C1 segment of cervical spinal cord (tissue), 14 donors: ENCODE results near the gene CTSF.

ENCODE experiments used
- DNase-seq, 14 donors: peaks; one replicate each; lab custom pipeline; 2025; lab: John Stamatoyannopoulos, UW

Gene CTSF

GRCh38 chr11:66539170-66539869 lies 29.1 kb downstream of the CTSF start:
- DNase-seq: no peak

DNA sequence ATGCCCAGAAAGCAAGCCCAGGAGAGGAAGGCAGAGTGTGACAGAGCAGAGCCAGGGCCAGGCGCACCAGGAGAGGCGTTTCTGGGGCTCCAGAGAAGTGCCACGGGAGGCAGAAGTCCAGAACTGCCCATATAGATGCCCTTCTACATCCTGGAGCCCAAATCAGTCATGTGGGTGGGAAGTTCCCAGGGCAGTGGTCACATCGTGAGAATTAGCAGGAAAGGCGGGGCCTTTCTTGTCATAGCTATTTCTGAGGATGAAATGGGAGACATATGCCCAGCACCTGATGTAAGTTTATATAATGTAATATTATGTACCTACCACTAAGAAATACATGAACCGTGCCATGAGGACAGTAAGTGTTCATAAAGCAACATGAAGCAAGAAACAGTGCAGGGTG lies 35.6 kb downstream of the CTSF start:
- DNase-seq: no peak

DNA sequence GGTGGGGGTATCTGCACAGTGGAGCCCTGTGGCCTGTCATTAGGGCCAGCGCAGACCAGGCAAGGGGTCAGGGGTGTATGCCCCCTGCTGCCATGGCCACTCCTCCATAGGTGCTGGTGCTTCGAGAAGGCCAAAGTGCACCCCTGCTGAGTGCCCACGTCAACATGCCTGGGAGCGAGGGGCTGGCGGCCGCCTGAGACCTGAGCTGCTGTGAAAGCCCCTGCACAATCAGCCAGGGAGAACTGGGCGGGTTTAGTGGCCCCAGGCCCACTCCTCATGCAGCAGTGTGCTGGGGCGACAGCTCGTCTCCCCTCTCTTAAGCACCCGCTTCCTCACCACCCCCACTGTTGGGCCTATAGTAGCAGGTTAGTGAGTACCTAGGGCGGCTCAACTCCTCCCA lies 36.6 kb downstream of the CTSF start:
- no peak for DNase-seq

DNA sequence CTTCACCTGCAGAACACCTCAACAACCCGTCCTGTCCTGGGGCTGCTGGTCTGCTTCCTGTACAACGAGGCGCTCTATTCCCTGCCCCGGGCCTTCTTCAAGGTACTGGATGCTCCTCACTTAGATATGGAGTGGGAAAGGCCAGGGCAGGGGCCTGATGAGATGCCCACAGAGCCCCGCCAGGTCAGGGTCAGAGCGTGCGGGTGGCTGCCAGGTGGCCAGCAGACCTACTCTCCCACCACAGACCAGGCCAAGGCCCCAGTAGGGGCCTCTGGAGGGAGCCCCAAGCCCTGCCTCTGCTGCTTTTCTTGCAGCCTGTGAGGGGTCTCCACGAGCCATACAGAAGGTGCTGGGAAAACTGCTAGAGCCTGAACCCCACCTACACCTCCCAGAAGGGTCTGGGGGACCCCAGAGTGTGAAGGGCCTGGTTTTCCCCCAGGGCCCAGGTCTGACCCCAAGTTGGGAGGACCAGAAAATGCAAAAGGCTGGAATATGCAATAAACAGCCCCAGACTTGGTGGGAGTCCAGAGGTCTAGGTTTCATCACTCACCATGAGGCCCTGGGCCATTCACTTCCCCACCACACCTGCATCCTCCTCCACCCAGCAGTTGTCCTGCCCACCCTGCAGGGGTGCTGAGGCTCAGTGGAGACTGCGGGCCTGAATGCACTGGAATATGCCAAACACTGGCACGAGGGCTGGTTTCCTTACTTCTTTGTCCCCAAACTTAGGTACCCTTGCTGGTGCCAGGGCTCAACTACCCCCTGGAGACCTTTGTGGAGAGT lies 37.3 kb downstream of the CTSF start:
- DNase-seq: no peak

- DNase-seq: no peak
Observed at GRCh38 chr11:66529655-66530054, 38.8 kb downstream of the CTSF start.

GRCh38 chr11:66529069-66529468 lies 39.3 kb downstream of the CTSF start:
- DNase-seq: no peak

GRCh38 chr11:66524304-66525040 lies 43.9 kb downstream of the CTSF start:
- no peak for DNase-seq

DNA sequence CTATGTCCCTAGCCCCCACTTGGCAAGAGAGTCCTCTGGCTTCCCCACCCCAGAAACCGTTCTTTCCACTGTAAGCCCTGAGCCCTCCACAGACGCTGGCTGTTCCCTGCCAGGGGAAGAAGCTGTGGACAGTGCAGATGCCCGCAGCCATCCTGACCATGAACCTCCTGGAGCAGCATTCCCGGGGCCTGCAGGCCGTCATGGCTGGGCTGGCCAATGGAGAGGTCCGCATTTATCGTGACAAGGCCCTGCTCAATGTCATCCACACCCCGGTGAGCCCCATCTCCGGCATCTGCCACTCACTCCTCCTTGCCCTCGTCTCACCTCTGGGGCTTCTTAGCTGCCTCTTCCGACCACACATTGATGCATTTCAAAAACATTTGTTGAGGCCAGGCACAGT lies 44.8 kb downstream of the CTSF start:
- DNase-seq: no peak
